ENCODE results near the gene BACE2.

BACE2 gene

DNA sequence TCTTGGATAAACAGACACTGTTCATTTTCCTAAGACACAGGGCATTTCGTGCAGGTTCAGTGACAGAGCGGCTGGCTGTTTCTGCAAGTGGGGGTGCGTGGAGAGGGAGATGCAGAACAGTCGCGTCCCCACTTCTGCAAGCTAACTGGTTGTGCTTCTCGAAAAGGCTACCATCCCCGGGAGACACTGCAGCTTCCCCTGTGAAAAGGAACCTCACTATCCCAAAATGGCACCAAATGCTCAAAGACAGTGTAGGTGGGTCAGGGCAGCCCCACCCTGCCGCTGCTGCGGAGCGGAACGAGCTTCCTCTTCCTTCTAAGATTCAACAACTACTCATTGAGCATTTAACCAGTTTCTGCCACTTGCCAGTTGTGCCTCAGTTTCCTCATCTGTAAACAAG is 19.2 kb upstream of the BACE2 start:
- WGBS, 2 experiments (ENCODE audit: insufficient coverage in 2 of 2): 85 to 95% methylated on average over 10 to 11 of the region's 11 CpGs

DNA sequence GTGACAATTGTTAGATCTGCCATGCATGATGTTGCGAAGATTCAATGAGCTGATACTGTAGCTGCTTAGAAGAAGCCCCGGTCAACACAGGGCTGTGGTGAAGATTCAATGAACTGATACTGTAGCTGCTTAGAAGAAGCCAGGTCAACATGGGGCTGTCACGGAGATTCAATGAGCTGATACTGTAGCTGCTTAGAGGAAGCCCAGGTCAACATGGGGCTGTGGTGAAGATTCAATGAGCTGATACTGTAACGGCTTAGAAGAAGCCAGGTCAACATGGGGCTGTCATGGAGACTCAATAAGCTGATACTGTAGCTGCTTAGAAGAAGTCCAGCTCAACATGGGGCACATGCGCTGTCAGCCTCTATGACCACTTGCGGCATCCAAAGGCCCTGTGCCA is 18.8 kb upstream of the BACE2 start:
- Histone ChIP-seq H3K36me3 (ENCODE audit: control insufficient read depth, insufficient read depth, low read length) (no peaks in the 10 kb centered on the region), H3K9me3 (ENCODE audit: control insufficient read depth, low read length) (no peaks in the 10 kb centered on the region), H3K4me1 (ENCODE audit: control insufficient read depth, insufficient read depth, low read length, poor library complexity, severe bottlenecking) (no peaks in the 10 kb centered on the region), H3K4me3 (ENCODE audit: extremely low read depth, insufficient read depth, low read length, poor library complexity, severe bottlenecking) (no peak overlapping the region), H3K27ac (ENCODE audit: low read depth, low read length, severe bottlenecking) (no peak overlapping the region)
- WGBS, 2 experiments (ENCODE audit: insufficient coverage in 2 of 2): 83 to 85% methylated on average over 6 of the region's 6 CpGs

More for the DNA sequence above, 19.2 kb upstream of the BACE2 start:
- no peak overlapping the region for H3K4me3 ChIP-seq (ENCODE audit: extremely low read depth, insufficient read depth, low read length, poor library complexity, severe bottlenecking)
- no peak overlapping the region for H3K27ac ChIP-seq (ENCODE audit: low read depth, low read length, severe bottlenecking)
- H3K36me3 ChIP-seq (ENCODE audit: control insufficient read depth, insufficient read depth, low read length): no peaks in the 10 kb centered on the region
- no peaks in the 10 kb centered on the region for H3K9me3 ChIP-seq (ENCODE audit: control insufficient read depth, low read length)
- no peaks in the 10 kb centered on the region for H3K4me1 ChIP-seq (ENCODE audit: control insufficient read depth, insufficient read depth, low read length, poor library complexity, severe bottlenecking)

DNA sequence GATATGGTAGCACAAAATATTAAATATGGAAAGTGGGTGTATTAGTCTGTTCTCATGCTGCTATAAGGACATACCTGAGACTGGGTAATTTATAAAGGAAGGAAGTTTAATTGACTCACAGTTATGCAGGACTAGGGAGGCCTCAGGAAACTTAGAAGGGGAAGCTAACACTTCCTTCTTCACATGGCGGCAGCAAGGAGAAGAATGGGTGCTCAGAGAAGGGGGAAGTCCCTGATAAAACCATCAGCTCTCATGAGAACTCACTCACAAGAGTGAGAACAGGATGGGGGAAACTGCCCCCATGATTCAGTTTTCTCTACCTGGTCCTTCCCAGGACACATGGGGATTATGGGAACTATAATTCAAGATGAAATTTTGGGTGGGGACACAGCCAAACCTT is 15.8 kb upstream of the BACE2 start:
- H3K36me3 ChIP-seq (ENCODE audit: control insufficient read depth, insufficient read depth, low read length): no peaks in the 10 kb centered on the region
- H3K9me3 ChIP-seq (ENCODE audit: control insufficient read depth, low read length): no peaks in the 10 kb centered on the region
- no CpG with 5 or more reads among the region's 1 CpG for WGBS, 2 experiments (ENCODE audit: insufficient coverage in 2 of 2)
- no peaks in the 10 kb centered on the region for H3K4me1 ChIP-seq (ENCODE audit: control insufficient read depth, insufficient read depth, low read length, poor library complexity, severe bottlenecking)
- H3K4me3 ChIP-seq (ENCODE audit: extremely low read depth, insufficient read depth, low read length, poor library complexity, severe bottlenecking): no peak overlapping the region
- H3K27ac ChIP-seq (ENCODE audit: low read depth, low read length, severe bottlenecking): no peak overlapping the region

- H3K4me3 ChIP-seq (ENCODE audit: extremely low read depth, insufficient read depth, low read length, poor library complexity, severe bottlenecking): no peak overlapping the region
- H3K36me3 ChIP-seq (ENCODE audit: control insufficient read depth, insufficient read depth, low read length): no peaks in the 10 kb centered on the region
Measured at GRCh38 chr21:41153443-41153842, 14.5 kb upstream of the BACE2 start.

GRCh38 chr21:41156142-41156541 is 11.8 kb upstream of the BACE2 start:
- no peak overlapping the region for H3K27ac ChIP-seq (ENCODE audit: low read depth, low read length, severe bottlenecking)
- H3K4me3 ChIP-seq (ENCODE audit: extremely low read depth, insufficient read depth, low read length, poor library complexity, severe bottlenecking): no peak overlapping the region
- WGBS, 2 experiments (ENCODE audit: insufficient coverage in 2 of 2): 80 to 93% methylated on average over 1 to 2 of the region's 5 CpGs
- H3K36me3 ChIP-seq (ENCODE audit: control insufficient read depth, insufficient read depth, low read length): no peaks in the 10 kb centered on the region
- no peaks in the 10 kb centered on the region for H3K4me1 ChIP-seq (ENCODE audit: control insufficient read depth, insufficient read depth, low read length, poor library complexity, severe bottlenecking)
- H3K9me3 ChIP-seq (ENCODE audit: control insufficient read depth, low read length): peaks cover 6% of the 10 kb centered on the region

More at GRCh38 chr21:41153443-41153842, 14.5 kb upstream of the BACE2 start:
- peaks cover 3% of the 10 kb centered on the region for H3K9me3 ChIP-seq (ENCODE audit: control insufficient read depth, low read length)
- no peak overlapping the region for H3K27ac ChIP-seq (ENCODE audit: low read depth, low read length, severe bottlenecking)
- H3K4me1 ChIP-seq (ENCODE audit: control insufficient read depth, insufficient read depth, low read length, poor library complexity, severe bottlenecking): no peaks in the 10 kb centered on the region

- no CpG with 5 or more reads among the region's 2 CpGs for WGBS, 2 experiments (ENCODE audit: insufficient coverage in 2 of 2)
Measured at GRCh38 chr21:41158026-41158425, 9.9 kb upstream of the BACE2 start.

GRCh38 chr21:41160036-41160435 is 7.9 kb upstream of the BACE2 start:
- H3K36me3 ChIP-seq (ENCODE audit: control insufficient read depth, insufficient read depth, low read length): no peaks in the 10 kb centered on the region
- peaks cover 6% of the 10 kb centered on the region for H3K9me3 ChIP-seq (ENCODE audit: control insufficient read depth, low read length)
- no peaks in the 10 kb centered on the region for H3K4me1 ChIP-seq (ENCODE audit: control insufficient read depth, insufficient read depth, low read length, poor library complexity, severe bottlenecking)
- H3K4me3 ChIP-seq (ENCODE audit: extremely low read depth, insufficient read depth, low read length, poor library complexity, severe bottlenecking): no peak overlapping the region
- 75 to 90% methylated on average over 1 to 4 of the region's 5 CpGs for WGBS, 2 experiments (ENCODE audit: insufficient coverage in 2 of 2)
- H3K27ac ChIP-seq (ENCODE audit: low read depth, low read length, severe bottlenecking): no peak overlapping the region

More at GRCh38 chr21:41158026-41158425, 9.9 kb upstream of the BACE2 start:
- Histone ChIP-seq H3K36me3 (ENCODE audit: control insufficient read depth, insufficient read depth, low read length) (no peaks in the 10 kb centered on the region), H3K4me1 (ENCODE audit: control insufficient read depth, insufficient read depth, low read length, poor library complexity, severe bottlenecking) (no peaks in the 10 kb centered on the region), H3K4me3 (ENCODE audit: extremely low read depth, insufficient read depth, low read length, poor library complexity, severe bottlenecking) (no peak overlapping the region), H3K9me3 (ENCODE audit: control insufficient read depth, low read length) (peaks cover 6% of the 10 kb centered on the region), H3K27ac (ENCODE audit: low read depth, low read length, severe bottlenecking) (no peak overlapping the region)

DNA sequence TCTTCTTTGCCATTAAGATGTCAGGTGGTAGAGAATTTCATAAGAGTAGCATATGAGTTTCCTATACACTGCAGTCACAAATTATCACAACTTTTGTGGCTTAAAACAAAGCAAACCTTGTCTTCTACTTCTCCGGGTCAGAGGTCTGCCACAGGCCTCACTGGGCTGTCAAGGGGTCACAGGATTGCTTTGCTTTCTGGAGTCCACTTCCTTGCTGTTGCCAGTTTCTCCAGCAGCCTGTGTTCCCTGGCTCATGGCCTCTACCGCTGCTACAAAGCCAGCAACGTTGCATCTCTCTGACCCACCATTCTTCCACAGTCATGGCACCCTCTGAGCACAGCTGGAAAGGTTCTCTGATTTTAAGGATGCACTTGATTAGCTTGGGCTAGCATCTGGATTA is 6.5 kb upstream of the BACE2 start:
- H3K9me3 ChIP-seq (ENCODE audit: control insufficient read depth, low read length): peaks cover 6% of the 10 kb centered on the region
- H3K27ac ChIP-seq (ENCODE audit: low read depth, low read length, severe bottlenecking): no peak overlapping the region
- 68 to 86% methylated on average over 2 to 3 of the region's 3 CpGs for WGBS, 2 experiments (ENCODE audit: insufficient coverage in 2 of 2)
- H3K4me1 ChIP-seq (ENCODE audit: control insufficient read depth, insufficient read depth, low read length, poor library complexity, severe bottlenecking): no peaks in the 10 kb centered on the region
- H3K4me3 ChIP-seq (ENCODE audit: extremely low read depth, insufficient read depth, low read length, poor library complexity, severe bottlenecking): no peak overlapping the region
- no peaks in the 10 kb centered on the region for H3K36me3 ChIP-seq (ENCODE audit: control insufficient read depth, insufficient read depth, low read length)

GRCh38 chr21:41162096-41162495 is 5.9 kb upstream of the BACE2 start:
- Histone ChIP-seq H3K4me1 (ENCODE audit: control insufficient read depth, insufficient read depth, low read length, poor library complexity, severe bottlenecking) (no peaks in the 10 kb centered on the region), H3K27ac (ENCODE audit: low read depth, low read length, severe bottlenecking) (no peak overlapping the region), H3K4me3 (ENCODE audit: extremely low read depth, insufficient read depth, low read length, poor library complexity, severe bottlenecking) (no peak overlapping the region), H3K36me3 (ENCODE audit: control insufficient read depth, insufficient read depth, low read length) (no peaks in the 10 kb centered on the region), H3K9me3 (ENCODE audit: control insufficient read depth, low read length) (peaks cover 6% of the 10 kb centered on the region)
- WGBS, 2 experiments (ENCODE audit: insufficient coverage in 2 of 2): 92 to 93% methylated on average over 3 of the region's 5 CpGs

GRCh38 chr21:41163091-41163490 is 4.9 kb upstream of the BACE2 start:
- WGBS, 2 experiments (ENCODE audit: insufficient coverage in 2 of 2): 94 to 98% methylated on average over 7 to 8 of the region's 8 CpGs
- no peak overlapping the region for H3K4me3 ChIP-seq (ENCODE audit: extremely low read depth, insufficient read depth, low read length, poor library complexity, severe bottlenecking)

DNA sequence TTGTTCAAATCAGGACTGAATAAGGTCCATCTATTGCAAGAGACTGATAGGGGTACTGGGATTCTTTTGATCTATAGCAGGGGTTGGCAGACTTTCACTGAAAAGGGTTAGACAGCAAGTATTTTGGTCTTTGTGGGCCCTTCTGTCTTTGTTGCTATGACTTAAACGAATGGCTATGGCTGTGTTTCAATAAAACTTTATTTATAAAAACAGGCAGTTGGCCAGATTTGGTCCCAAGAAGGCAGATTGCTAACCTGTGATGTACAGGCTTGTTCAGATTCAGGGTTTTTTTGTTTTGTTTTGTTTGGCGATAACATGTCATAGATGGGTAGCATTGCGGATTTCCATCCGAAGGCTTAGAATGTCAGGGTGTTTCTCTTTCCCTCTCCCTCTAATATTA is 3.9 kb upstream of the BACE2 start:
- Histone ChIP-seq H3K36me3 (ENCODE audit: control insufficient read depth, insufficient read depth, low read length) (no peaks in the 10 kb centered on the region), H3K27ac (ENCODE audit: low read depth, low read length, severe bottlenecking) (no peak overlapping the region), H3K9me3 (ENCODE audit: control insufficient read depth, low read length) (no peaks in the 10 kb centered on the region), H3K4me1 (ENCODE audit: control insufficient read depth, insufficient read depth, low read length, poor library complexity, severe bottlenecking) (no peaks in the 10 kb centered on the region), H3K4me3 (ENCODE audit: extremely low read depth, insufficient read depth, low read length, poor library complexity, severe bottlenecking) (no peak overlapping the region)
- WGBS, 2 experiments (ENCODE audit: insufficient coverage in 2 of 2): 50% methylated on average over 1 of the region's 4 CpGs; no CpG with 5 or more reads in 1 of the 2 experiments

More at GRCh38 chr21:41163091-41163490, 4.9 kb upstream of the BACE2 start:
- no peaks in the 10 kb centered on the region for H3K4me1 ChIP-seq (ENCODE audit: control insufficient read depth, insufficient read depth, low read length, poor library complexity, severe bottlenecking)
- no peak overlapping the region for H3K27ac ChIP-seq (ENCODE audit: low read depth, low read length, severe bottlenecking)
- peaks cover 6% of the 10 kb centered on the region for H3K9me3 ChIP-seq (ENCODE audit: control insufficient read depth, low read length)
- no peaks in the 10 kb centered on the region for H3K36me3 ChIP-seq (ENCODE audit: control insufficient read depth, insufficient read depth, low read length)
